Measurements from ENCODE around the gene KIF26B. TPM values are rescaled to one million over a fixed set of nuclear protein-coding genes. Genes with fewer than 3 reads are reported as not detected.

Gene KIF26B
- total RNA-seq: 1.6 TPM
- polyA plus RNA-seq: 0.43 TPM
- long read RNA-seq, donor 1: 0 reads
- long read RNA-seq, donor 2, partial matches to known transcripts: 0 of 2 reads
- long read RNA-seq, donor 2, other reads (novel, unspliced or antisense): 0 of 2 reads
- long read RNA-seq, donor 3, partial matches to known transcripts: 0 of 1 reads
- long read RNA-seq, donor 3, other reads (novel, unspliced or antisense): 0 of 1 reads
- long read RNA-seq, donor 4: 0 reads
- long read RNA-seq, donor 5: 0 reads
- long read RNA-seq, donor 6: 0 reads
- long read RNA-seq, donor 7: 0 reads
- long read RNA-seq, donor 8: 0 reads
- long read RNA-seq, donor 9, partial matches to known transcripts: 10 of 18 reads
- long read RNA-seq, donor 9, other reads (novel, unspliced or antisense): 8 of 18 reads
- long read RNA-seq, donor 10, partial matches to known transcripts: 0 of 6 reads
- long read RNA-seq, donor 10, other reads (novel, unspliced or antisense): 6 of 6 reads

DNA sequence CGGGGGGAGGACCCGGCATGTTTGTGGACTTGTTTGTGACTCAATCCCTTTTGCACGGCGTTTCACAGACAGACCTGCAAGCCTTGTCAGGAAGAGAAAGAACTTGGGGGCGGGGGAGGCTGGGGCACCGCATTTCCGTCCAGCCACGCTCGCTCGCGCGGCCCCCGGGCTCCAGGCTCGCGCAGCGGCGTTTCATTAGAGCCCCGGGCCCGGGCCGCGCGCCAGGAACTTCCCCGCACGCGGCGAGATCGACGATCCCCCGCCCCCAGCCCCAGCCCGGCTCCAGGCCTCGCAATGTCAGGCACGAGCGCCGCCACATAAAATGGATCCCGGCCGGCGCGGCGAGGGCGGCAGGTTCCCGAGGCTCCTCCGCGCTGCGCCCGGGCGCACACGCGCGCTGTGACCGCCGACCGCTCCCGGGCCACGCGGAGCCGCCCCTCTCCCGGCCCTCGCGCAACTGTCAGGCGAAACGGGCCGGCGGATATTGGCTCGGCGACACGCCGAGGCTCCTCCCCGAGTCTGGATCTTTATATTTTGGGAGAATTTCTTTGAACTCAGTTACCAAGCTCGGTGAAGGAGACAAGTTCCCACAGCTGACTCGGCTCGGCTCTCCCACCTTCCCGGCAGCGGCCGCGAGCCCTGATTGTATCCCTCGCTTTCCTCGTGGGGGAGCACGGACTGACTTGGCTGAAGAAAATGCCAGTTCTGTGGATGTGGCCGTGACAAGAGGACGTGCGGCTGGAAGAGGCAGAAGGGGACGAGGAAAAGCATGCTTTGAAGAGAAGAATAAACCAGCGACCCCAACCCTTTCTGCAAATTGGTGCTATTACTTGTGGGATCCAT is at the start of gene KIF26B:
Gene KIF26B (plus strand): TSS at position 557 of the 843 bp plus-strand sequence. CDS start 440 bp downstream, outside the sequence.
- Histone ChIP-seq H3K27ac (ENCODE audit: low read depth in 1 of 2, low read length in 1 of 2) (peak within 1 kb of the TSS in 1 of 2 donors; percentile 27), H3K9me3 (ENCODE audit: control insufficient read depth in 2 of 2, insufficient read depth in 1 of 2, low read length in 1 of 2) (peaks cover 0 to 19% of the 10 kb centered on the region in 2 donors), H3K4me1 (ENCODE audit: control insufficient read depth in 2 of 2, insufficient read depth in 2 of 2, low read length in 2 of 2) (peaks cover 29 to 36% of the 10 kb centered on the region in 2 donors), H3K36me3 (ENCODE audit: control insufficient read depth in 2 of 2, insufficient read depth in 2 of 2, low read length in 1 of 2) (no peaks in the 10 kb centered on the region), H3K4me3 (ENCODE audit: low read length in 2 of 2) (peak within 1 kb of the TSS; percentile 39 to 58), H3K27me3 (ENCODE audit: control insufficient read depth in 2 of 2, insufficient read depth in 1 of 2, low read length in 1 of 2) (peaks cover 53 to 69% of the 10 kb centered on the region in 2 donors)
- WGBS: under 1% methylated on average over 83 of the region's 83 CpGs
- DNase-seq (ENCODE audit: low read depth in 6 of 9, low spot score in 9 of 9): peak in 3 of 9 donors; percentile 23 to 52 (median 24)

DNA sequence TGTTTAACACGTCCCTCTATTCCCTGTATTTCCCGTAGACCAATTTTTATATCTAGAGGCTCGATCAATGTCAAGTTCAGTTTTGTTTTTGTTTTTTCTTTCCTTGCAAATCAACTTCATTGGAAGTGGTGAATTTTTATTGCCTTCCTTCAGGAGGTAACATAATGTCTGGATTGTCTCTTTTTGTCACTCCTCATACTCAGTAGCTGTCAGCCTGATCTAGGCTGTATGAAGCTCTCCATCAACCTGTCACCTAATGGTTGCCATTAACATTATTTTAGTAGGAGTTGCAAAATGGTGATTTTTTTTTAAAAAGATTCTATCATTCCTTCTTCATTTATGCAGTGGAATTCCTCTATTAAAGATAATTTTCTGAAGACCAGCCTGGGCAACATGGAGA is 49.7 kb upstream of the KIF26B start:
- Histone ChIP-seq H3K4me1 (ENCODE audit: control insufficient read depth in 2 of 2, insufficient read depth in 2 of 2, low read length in 2 of 2) (no peaks in the 10 kb centered on the region), H3K27ac (ENCODE audit: low read depth in 1 of 2, low read length in 1 of 2) (no peak overlapping the region), H3K36me3 (ENCODE audit: control insufficient read depth in 2 of 2, insufficient read depth in 2 of 2, low read length in 1 of 2) (no peaks in the 10 kb centered on the region), H3K27me3 (ENCODE audit: control insufficient read depth in 2 of 2, insufficient read depth in 1 of 2, low read length in 1 of 2) (no peaks in the 10 kb centered on the region), H3K9me3 (ENCODE audit: control insufficient read depth in 2 of 2, insufficient read depth in 1 of 2, low read length in 1 of 2) (no peaks in the 10 kb centered on the region), H3K4me3 (ENCODE audit: low read length in 2 of 2) (no peak overlapping the region)
- WGBS: over 99% methylated on average over 3 of the region's 3 CpGs
- DNase-seq (ENCODE audit: low read depth in 6 of 9, low spot score in 9 of 9): no peak

DNA sequence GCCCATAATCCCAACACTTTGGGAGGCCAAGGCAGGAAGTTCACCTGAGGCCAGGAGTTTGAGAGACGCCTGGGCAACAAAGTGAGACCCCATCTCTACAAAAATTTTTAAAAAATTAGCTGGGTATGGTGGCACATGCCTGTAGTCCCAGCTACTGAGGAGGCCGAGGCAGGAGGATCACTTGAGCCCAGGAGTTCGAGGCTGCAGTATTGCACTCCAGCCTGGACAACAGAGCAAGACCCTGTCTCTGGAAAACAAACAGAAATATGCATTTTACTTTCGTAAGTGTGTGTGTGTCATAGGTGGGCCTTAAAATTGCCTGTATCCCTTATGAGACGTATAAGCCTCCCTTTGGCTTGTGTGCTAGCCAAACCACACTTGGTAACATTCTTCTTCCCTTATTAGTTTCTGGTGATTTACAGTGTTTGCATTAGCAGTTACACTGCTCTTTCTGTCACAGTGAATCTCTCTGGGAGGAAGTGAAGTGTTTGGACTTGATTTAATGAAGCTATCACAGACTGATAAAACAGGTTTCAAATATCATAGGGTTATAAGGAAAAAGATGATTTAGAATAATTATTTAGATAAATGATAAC is 48.9 kb upstream of the KIF26B start:
- 97% methylated on average over 5 of the region's 5 CpGs for WGBS
- Histone ChIP-seq H3K9me3 (ENCODE audit: control insufficient read depth in 2 of 2, insufficient read depth in 1 of 2, low read length in 1 of 2) (no peaks in the 10 kb centered on the region), H3K36me3 (ENCODE audit: control insufficient read depth in 2 of 2, insufficient read depth in 2 of 2, low read length in 1 of 2) (no peaks in the 10 kb centered on the region), H3K4me3 (ENCODE audit: low read length in 2 of 2) (no peak overlapping the region), H3K27ac (ENCODE audit: low read depth in 1 of 2, low read length in 1 of 2) (no peak overlapping the region), H3K27me3 (ENCODE audit: control insufficient read depth in 2 of 2, insufficient read depth in 1 of 2, low read length in 1 of 2) (no peaks in the 10 kb centered on the region), H3K4me1 (ENCODE audit: control insufficient read depth in 2 of 2, insufficient read depth in 2 of 2, low read length in 2 of 2) (no peaks in the 10 kb centered on the region)
- no peak for DNase-seq (ENCODE audit: low read depth in 6 of 9, low spot score in 9 of 9)

DNA sequence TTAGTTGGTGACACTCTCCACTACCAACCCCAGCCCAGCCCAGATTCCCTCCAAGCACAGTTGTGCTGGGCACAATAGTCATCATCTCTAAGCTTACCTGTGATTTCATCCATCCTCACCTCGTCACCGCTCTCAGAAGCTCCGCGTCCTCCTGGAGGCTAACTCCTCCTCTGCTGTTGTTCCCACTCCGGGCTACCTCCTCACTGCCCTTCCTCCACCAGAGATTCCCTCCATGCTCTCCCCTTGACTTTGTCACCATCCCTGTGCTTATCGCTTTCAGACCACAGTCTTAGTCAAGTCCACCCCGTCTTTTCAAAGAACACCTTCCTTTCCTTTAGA is 47.0 kb upstream of the KIF26B start:
- Histone ChIP-seq H3K36me3 (ENCODE audit: control insufficient read depth in 2 of 2, insufficient read depth in 2 of 2, low read length in 1 of 2) (no peaks in the 10 kb centered on the region), H3K9me3 (ENCODE audit: control insufficient read depth in 2 of 2, insufficient read depth in 1 of 2, low read length in 1 of 2) (no peaks in the 10 kb centered on the region), H3K27ac (ENCODE audit: low read depth in 1 of 2, low read length in 1 of 2) (no peak overlapping the region), H3K4me3 (ENCODE audit: low read length in 2 of 2) (no peak overlapping the region), H3K27me3 (ENCODE audit: control insufficient read depth in 2 of 2, insufficient read depth in 1 of 2, low read length in 1 of 2) (no peaks in the 10 kb centered on the region), H3K4me1 (ENCODE audit: control insufficient read depth in 2 of 2, insufficient read depth in 2 of 2, low read length in 2 of 2) (no peaks in the 10 kb centered on the region)
- no peak for DNase-seq (ENCODE audit: low read depth in 6 of 9, low spot score in 9 of 9)
- 97% methylated on average over 7 of the region's 7 CpGs for WGBS

DNA sequence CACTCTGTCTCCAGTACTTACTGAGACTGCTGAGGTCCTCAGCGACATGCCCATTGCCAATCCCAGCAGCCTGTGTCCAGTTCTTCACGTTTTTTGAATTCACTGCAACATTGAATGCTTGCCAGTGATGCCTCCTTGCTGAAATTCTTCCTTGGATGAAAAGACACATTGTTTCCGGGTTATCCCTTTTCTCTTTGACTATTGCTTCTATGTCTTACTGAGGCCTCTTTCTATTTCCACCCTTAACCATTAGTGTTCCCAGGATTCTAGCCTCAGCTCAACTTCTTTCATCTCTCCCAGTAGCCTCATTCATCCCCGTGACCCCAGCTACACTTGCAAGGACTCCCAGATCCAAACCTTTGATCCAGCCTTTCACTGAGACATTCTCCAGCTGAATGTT is 46.5 kb upstream of the KIF26B start:
- Histone ChIP-seq H3K27ac (ENCODE audit: low read depth in 1 of 2, low read length in 1 of 2) (no peak overlapping the region), H3K9me3 (ENCODE audit: control insufficient read depth in 2 of 2, insufficient read depth in 1 of 2, low read length in 1 of 2) (no peaks in the 10 kb centered on the region), H3K4me1 (ENCODE audit: control insufficient read depth in 2 of 2, insufficient read depth in 2 of 2, low read length in 2 of 2) (no peaks in the 10 kb centered on the region), H3K36me3 (ENCODE audit: control insufficient read depth in 2 of 2, insufficient read depth in 2 of 2, low read length in 1 of 2) (no peaks in the 10 kb centered on the region), H3K4me3 (ENCODE audit: low read length in 2 of 2) (no peak overlapping the region), H3K27me3 (ENCODE audit: control insufficient read depth in 2 of 2, insufficient read depth in 1 of 2, low read length in 1 of 2) (no peaks in the 10 kb centered on the region)
- DNase-seq (ENCODE audit: low read depth in 6 of 9, low spot score in 9 of 9): no peak
- 92% methylated on average over 4 of the region's 4 CpGs for WGBS

DNA sequence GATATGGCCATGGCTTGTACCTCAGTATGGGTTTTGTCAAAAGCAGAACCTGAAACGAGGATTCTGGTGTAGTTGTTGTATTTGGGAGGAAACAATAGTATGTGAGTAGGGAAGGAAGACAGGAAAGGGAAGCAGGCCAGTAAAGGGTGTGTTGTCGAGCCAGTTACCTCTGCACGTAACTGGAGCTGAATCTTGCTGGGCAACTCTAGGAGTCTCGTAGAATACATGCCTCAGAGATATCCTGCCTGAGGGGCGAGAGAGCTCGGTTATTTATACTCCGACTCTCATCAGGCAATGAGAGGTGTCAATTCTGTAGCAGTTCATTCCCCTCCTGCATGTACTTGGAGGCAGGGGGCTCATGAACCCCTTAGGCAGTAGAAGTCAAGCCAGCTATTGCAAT is 45.9 kb upstream of the KIF26B start:
- DNase-seq (ENCODE audit: low read depth in 6 of 9, low spot score in 9 of 9): no peak
- 84% methylated on average over 7 of the region's 7 CpGs for WGBS
- H3K36me3 ChIP-seq (ENCODE audit: control insufficient read depth in 2 of 2, insufficient read depth in 2 of 2, low read length in 1 of 2): no peaks in the 10 kb centered on the region
- H3K4me3 ChIP-seq (ENCODE audit: low read length in 2 of 2): no peak overlapping the region
- no peaks in the 10 kb centered on the region for H3K27me3 ChIP-seq (ENCODE audit: control insufficient read depth in 2 of 2, insufficient read depth in 1 of 2, low read length in 1 of 2)
- no peak overlapping the region for H3K27ac ChIP-seq (ENCODE audit: low read depth in 1 of 2, low read length in 1 of 2)
- no peaks in the 10 kb centered on the region for H3K4me1 ChIP-seq (ENCODE audit: control insufficient read depth in 2 of 2, insufficient read depth in 2 of 2, low read length in 2 of 2)
- no peaks in the 10 kb centered on the region for H3K9me3 ChIP-seq (ENCODE audit: control insufficient read depth in 2 of 2, insufficient read depth in 1 of 2, low read length in 1 of 2)

DNA sequence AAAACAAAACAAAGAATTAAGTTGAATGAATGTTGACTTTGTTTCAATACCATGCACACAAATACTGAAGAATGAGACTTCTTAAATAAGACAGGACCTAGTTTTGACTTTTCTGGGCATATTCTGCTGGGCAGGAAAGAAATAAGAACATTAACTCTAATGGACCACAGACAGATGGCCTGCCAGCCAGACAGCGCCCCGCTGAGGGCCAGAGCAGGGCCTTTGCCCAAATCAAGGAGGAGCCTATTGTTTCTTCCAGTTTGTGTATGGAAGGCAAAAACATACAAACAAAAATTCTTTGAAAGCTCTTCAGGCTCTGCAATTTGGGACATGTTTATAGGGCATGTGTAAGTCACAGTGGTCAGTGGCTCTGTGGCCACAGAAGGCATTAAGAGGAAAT is 44.4 kb upstream of the KIF26B start:
- no peaks in the 10 kb centered on the region for H3K4me1 ChIP-seq (ENCODE audit: control insufficient read depth in 2 of 2, insufficient read depth in 2 of 2, low read length in 2 of 2)
- DNase-seq (ENCODE audit: low read depth in 6 of 9, low spot score in 9 of 9): no peak
- no peaks in the 10 kb centered on the region for H3K9me3 ChIP-seq (ENCODE audit: control insufficient read depth in 2 of 2, insufficient read depth in 1 of 2, low read length in 1 of 2)
- no peak overlapping the region for H3K4me3 ChIP-seq (ENCODE audit: low read length in 2 of 2)
- H3K27ac ChIP-seq (ENCODE audit: low read depth in 1 of 2, low read length in 1 of 2): no peak overlapping the region
- 100% methylated on average over 2 of the region's 2 CpGs for WGBS
- no peaks in the 10 kb centered on the region for H3K36me3 ChIP-seq (ENCODE audit: control insufficient read depth in 2 of 2, insufficient read depth in 2 of 2, low read length in 1 of 2)
- no peaks in the 10 kb centered on the region for H3K27me3 ChIP-seq (ENCODE audit: control insufficient read depth in 2 of 2, insufficient read depth in 1 of 2, low read length in 1 of 2)

DNA sequence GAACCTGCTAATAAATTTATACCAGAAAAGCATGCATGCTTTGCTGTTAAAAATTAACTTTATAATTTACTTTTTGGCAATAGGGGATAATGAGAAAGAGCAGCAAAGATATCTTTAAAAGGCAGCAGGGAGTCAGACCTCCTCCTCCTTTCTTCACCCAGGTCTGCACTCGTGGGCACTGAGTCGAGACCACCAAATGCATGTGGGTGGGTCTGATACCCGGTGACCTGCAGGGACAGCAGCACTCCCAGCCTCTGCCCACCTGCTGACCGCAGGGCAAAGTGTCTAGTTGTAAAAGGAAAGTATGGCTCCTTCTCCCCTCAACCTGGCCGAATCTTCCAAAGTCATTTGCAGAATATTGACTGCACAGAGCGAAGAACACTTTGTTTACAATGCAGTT is 43.7 kb upstream of the KIF26B start:
- DNase-seq (ENCODE audit: low read depth in 6 of 9, low spot score in 9 of 9): no peak
- H3K4me3 ChIP-seq (ENCODE audit: low read length in 2 of 2): no peak overlapping the region
- WGBS: 97% methylated on average over 6 of the region's 6 CpGs

DNA sequence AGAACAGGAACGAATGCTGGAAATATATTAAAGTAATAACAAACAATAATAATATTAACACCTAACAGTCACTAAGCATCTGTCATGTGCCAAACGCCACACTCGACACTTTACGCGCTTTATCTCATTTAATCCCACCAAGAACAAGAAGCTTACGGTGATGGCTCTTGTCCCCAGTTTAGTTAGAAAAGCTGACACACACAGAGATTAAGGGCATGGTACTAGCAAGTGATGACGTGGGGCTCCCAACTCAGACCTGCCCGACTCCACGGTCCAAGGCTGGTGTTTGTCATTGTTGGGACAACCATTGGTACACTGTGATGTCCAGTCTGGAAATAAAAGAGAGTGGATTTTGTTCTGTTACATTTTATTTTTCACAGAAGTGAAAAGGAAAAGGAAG is 41.1 kb upstream of the KIF26B start:
- WGBS: 97% methylated on average over 9 of the region's 9 CpGs
- H3K4me3 ChIP-seq (ENCODE audit: low read length in 2 of 2): no peak overlapping the region
- no peaks in the 10 kb centered on the region for H3K27me3 ChIP-seq (ENCODE audit: control insufficient read depth in 2 of 2, insufficient read depth in 1 of 2, low read length in 1 of 2)
- no peaks in the 10 kb centered on the region for H3K36me3 ChIP-seq (ENCODE audit: control insufficient read depth in 2 of 2, insufficient read depth in 2 of 2, low read length in 1 of 2)
- no peak for DNase-seq (ENCODE audit: low read depth in 6 of 9, low spot score in 9 of 9)
- H3K27ac ChIP-seq (ENCODE audit: low read depth in 1 of 2, low read length in 1 of 2): no peak overlapping the region
- H3K4me1 ChIP-seq (ENCODE audit: control insufficient read depth in 2 of 2, insufficient read depth in 2 of 2, low read length in 2 of 2): no peaks in the 10 kb centered on the region
- H3K9me3 ChIP-seq (ENCODE audit: control insufficient read depth in 2 of 2, insufficient read depth in 1 of 2, low read length in 1 of 2): no peaks in the 10 kb centered on the region

More for the DNA sequence above, 43.7 kb upstream of the KIF26B start:
- no peaks in the 10 kb centered on the region for H3K27me3 ChIP-seq (ENCODE audit: control insufficient read depth in 2 of 2, insufficient read depth in 1 of 2, low read length in 1 of 2)
- H3K9me3 ChIP-seq (ENCODE audit: control insufficient read depth in 2 of 2, insufficient read depth in 1 of 2, low read length in 1 of 2): no peaks in the 10 kb centered on the region
- no peaks in the 10 kb centered on the region for H3K4me1 ChIP-seq (ENCODE audit: control insufficient read depth in 2 of 2, insufficient read depth in 2 of 2, low read length in 2 of 2)
- no peaks in the 10 kb centered on the region for H3K36me3 ChIP-seq (ENCODE audit: control insufficient read depth in 2 of 2, insufficient read depth in 2 of 2, low read length in 1 of 2)
- H3K27ac ChIP-seq (ENCODE audit: low read depth in 1 of 2, low read length in 1 of 2): no peak overlapping the region

Data from thymus (tissue), 14 donors.